Upper lobe of right lung (tissue), 1 donor: Measurements from ENCODE around the gene TFF3. TPM values are rescaled to one million over a fixed set of nuclear protein-coding genes. Genes with fewer than 3 reads are reported as not detected.

Source experiments
- ATAC-seq: fragments of 200-7000 bp; cut with Tn5 transposase; one replicate; pipeline ENCODE4 v1.9.1; 2020; ENCODE audit warnings: mild to moderate bottlenecking, moderate library complexity
- DNase-seq: peaks from one replicate; pipeline ENCODE4 v3.0.0-alpha.2; 2020
- H3K27ac ChIP-seq: fragments of 200-600 bp; one replicate; pipeline ENCODE4 v1.8.0; 2022
- H3K27me3 ChIP-seq: fragments of 200-600 bp; one replicate; pipeline ENCODE4 v1.8.0; 2022; ENCODE audit warnings: mild to moderate bottlenecking
- H3K36me3 ChIP-seq: fragments of 200-600 bp; one replicate; pipeline ENCODE4 v1.8.0; 2022
- H3K4me1 ChIP-seq: fragments of 200-600 bp; one replicate; pipeline ENCODE4 v1.8.0; 2022
- H3K4me3 ChIP-seq: fragments of 200-600 bp; one replicate; pipeline ENCODE4 v1.8.0; 2022; ENCODE audit warnings: mild to moderate bottlenecking
- H3K9me3 ChIP-seq: fragments of 200-600 bp; one replicate; pipeline ENCODE4 v1.8.0; 2022
- intact Hi-C: fragments of 100-400 bp; cut with DNase I; formaldehyde crosslinking; loops from one replicate; pipeline ENCODE4 v1.11.0; 2022
- total RNA-seq: library from RNA; stranded (reverse); fragmentation: NEBNext Ultra II Directional; extraction: Animal tissue kit (Norgen Biotek cat#: 25700); gene quantifications from one replicate; pipeline ENCODE4 v1.2.1, GENCODE V29; 2021
- TF ChIP-seq, protein P1 (sequence below): fragments of 200-600 bp; IDR thresholded peaks from one replicate; pipeline ENCODE4 v1.8.0; 2022; ENCODE audit warnings: antibody characterized with exemption
- donor health status: DM: no; HTN: yes; CAD: no; lungs with severe emphysema.

TFF3 gene
- total RNA-seq, 1 donor from 2014 or later: 19.6 TPM

DNA sequence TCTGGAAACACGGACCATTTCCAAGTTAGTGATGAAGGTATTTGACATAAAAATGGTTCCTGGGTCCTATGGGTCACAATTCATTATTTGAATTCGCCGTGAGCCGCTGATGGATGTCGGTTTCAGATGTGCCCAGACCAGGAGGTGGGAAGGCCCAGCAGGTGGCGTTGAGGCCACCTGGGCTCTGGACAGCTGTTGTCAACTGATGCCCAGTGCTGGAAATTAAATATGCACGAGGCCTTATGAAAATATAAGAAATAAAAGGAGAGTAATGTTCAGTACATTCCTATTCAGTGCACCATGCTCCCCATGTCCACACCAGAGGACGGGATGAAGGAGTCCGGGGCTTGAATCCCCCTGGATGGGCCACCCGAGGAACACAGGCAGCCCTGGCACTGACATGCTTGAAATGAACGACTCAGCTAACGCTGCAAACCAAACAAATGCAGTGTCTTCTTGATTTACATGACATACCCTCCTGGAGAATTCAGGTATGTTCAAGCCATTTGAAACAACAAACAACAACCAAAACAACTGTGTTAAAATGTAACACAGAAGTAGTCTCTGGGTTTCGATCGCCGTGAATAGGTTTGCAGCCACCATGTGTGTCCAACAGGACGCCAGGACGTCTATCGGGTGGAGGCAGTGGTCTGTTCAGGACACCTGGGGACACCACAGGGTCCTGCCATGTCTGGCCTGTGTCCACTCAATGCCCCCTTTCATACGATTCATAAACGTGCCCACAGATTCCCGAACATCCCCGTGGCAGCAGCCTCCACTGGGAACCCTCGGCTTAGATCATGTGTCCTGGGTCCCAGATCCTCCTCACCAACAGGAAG is 6.1 kb downstream of the TFF3 start:
- Histone ChIP-seq H3K27ac (no peak overlapping the region), H3K4me3 (no peak overlapping the region), H3K4me1 (peaks cover 15% of the 10 kb centered on the region), H3K9me3 (no peaks in the 10 kb centered on the region), H3K27me3 (peaks cover 7% of the 10 kb centered on the region), H3K36me3 (no peaks in the 10 kb centered on the region)
- intact Hi-C loops: no loop called here
- TF ChIP-seq, protein P1, sequence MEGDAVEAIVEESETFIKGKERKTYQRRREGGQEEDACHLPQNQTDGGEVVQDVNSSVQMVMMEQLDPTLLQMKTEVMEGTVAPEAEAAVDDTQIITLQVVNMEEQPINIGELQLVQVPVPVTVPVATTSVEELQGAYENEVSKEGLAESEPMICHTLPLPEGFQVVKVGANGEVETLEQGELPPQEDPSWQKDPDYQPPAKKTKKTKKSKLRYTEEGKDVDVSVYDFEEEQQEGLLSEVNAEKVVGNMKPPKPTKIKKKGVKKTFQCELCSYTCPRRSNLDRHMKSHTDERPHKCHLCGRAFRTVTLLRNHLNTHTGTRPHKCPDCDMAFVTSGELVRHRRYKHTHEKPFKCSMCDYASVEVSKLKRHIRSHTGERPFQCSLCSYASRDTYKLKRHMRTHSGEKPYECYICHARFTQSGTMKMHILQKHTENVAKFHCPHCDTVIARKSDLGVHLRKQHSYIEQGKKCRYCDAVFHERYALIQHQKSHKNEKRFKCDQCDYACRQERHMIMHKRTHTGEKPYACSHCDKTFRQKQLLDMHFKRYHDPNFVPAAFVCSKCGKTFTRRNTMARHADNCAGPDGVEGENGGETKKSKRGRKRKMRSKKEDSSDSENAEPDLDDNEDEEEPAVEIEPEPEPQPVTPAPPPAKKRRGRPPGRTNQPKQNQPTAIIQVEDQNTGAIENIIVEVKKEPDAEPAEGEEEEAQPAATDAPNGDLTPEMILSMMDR: no peak
- no peak for ATAC-seq
- no peak for DNase-seq

DNA sequence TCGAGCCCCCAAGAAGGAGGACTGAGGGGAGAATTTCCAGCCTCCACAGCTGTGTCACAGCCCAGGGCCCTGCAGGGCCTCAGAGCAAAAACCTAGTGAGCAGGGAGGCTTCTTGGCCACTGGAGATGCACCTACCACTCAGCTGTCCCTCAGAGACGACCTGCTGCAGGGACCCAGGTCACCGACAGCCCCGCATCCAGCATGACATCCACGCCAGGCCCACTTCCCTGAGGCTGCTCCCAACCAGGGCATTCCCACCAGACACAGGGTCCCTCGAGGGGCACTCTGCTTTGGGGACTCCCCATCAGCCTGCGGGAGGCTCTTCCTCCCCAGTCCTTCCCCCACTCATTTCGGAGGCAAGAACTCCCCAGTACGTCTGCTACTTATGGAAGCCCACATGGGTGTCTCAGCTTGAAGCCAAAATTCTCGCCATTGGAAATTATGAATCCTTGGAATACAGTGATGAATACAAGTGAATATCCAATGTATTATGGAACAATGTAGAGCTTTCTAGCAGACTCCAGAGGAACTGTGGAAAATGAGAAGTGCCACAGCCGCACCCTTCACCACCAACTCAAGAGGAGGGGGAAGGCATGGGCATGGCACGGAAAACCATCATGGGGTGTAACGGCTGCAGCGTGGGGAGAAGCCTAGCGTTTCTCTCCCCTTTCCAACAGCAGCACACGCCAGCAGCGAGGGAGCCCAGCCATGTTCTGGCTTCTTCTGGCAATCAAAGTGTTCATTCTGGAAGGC is 6.9 kb downstream of the TFF3 start:
- H3K27ac ChIP-seq: no peak overlapping the region

DNA sequence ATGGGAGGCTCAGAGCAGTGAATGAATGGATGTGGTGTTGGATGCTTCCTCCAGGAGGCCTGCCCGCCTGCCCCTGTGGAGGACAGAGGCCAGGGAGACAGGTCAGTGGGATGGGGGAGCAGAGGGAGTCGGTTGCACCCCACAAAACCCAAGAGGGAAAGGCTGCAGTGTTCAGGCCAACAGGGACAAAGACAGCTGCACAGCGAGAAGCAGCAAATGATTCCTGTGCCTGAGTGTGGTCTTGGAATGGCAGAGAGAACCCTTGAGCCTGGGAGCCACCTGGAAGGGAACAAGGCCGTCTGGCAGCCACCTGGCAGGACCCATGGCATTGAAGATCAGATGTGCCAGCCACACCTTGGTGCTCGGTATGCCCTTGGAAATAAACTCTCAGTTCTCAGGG is 8.1 kb downstream of the TFF3 start:
- DNase-seq (no peak), ATAC-seq (no peak)
- Histone ChIP-seq H3K36me3 (no peaks in the 10 kb centered on the region), H3K9me3 (no peaks in the 10 kb centered on the region), H3K27me3 (peaks cover 7% of the 10 kb centered on the region), H3K27ac (no peak overlapping the region), H3K4me3 (no peak overlapping the region), H3K4me1 (peaks cover 8% of the 10 kb centered on the region)
- TF ChIP-seq, protein P1: no peak
- intact Hi-C loops: no loop called here

More for the DNA sequence above, 6.9 kb downstream of the TFF3 start:
- intact Hi-C loops: no loop called here
- DNase-seq (no peak), ATAC-seq (peak; percentile 41)
- Histone ChIP-seq H3K9me3 (no peaks in the 10 kb centered on the region), H3K4me3 (no peak overlapping the region), H3K27me3 (peaks cover 7% of the 10 kb centered on the region), H3K36me3 (no peaks in the 10 kb centered on the region), H3K4me1 (peaks cover 11% of the 10 kb centered on the region)
- TF ChIP-seq, protein P1: no peak

DNA sequence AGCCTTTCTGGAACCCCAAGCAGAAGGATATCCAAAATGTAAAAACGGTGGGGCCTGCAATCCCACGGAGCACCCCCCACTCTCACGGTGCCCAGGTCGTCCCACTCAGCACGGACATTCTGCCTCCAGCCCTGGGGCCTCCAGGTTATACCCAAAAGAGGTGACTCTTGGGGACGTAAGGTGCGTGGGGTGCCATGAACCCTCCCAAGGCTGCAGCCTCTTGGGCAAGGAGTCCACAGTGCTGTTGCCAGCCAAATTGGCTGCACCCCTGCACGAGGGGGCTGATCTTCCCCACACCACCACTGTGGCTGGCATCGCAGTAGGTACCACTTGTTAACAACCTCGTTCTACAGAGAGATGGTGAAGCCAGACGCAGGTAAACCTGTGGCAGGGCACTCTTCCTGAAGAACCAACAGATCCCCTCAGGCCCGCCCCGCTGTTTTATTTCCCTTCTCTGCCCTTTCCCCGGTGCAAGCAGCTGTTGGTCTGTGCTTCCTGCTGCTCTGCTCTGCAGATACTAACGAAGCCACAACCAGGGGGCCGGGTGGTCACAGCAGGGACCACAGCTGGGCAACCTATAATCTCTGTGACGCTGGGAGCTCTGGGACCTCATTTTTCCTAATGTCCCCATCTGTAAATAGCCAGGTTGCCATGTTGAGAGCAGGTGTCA is 8.7 kb downstream of the TFF3 start:
- Histone ChIP-seq H3K27ac (no peak overlapping the region), H3K4me3 (no peak overlapping the region), H3K36me3 (no peaks in the 10 kb centered on the region), H3K27me3 (peaks cover 7% of the 10 kb centered on the region), H3K4me1 (peaks cover 12% of the 10 kb centered on the region), H3K9me3 (no peaks in the 10 kb centered on the region)
- intact Hi-C loops: no loop called here
- ATAC-seq: no peak
- no peak for DNase-seq
- TF ChIP-seq, protein P1: no peak

DNA sequence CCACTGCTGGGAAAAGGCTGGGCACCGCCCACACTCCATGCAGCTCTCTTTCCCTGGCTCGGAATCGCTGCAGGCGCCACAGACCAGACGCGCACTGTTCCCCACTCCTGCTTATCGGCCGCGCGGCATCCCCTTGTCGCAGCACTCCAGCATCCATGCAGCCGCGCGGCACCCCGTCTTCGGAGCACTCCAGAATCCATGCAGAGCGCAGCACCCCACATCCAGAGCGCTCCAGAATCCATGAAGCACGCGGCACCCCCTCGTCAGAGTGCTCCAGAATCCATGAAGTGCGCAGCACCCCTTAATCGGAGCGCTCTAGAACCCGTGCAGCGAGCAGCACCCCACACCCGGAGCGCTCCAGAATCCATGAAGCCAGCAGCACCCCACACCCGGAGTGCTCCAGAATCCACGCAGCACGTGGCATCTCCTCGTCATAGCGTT is 9.5 kb downstream of the TFF3 start:
- Histone ChIP-seq H3K36me3 (no peaks in the 10 kb centered on the region), H3K9me3 (no peaks in the 10 kb centered on the region), H3K27me3 (peaks cover 7% of the 10 kb centered on the region), H3K4me3 (no peak overlapping the region), H3K27ac (no peak overlapping the region), H3K4me1 (peaks cover 15% of the 10 kb centered on the region)
- TF ChIP-seq, protein P1: no peak
- ATAC-seq (no peak), DNase-seq (no peak)
- intact Hi-C loops: no loop called here
